ENCODE data around the gene MOSPD3.

MOSPD3 gene

GRCh38 chr7:100595188-100595587 lies 17.2 kb upstream of the MOSPD3 start:
- DNase-seq (ENCODE audit: low spot score), result no peak

- DNase-seq (ENCODE audit: low spot score), result no peak
Measured at GRCh38 chr7:100598425-100598824, 13.9 kb upstream of the MOSPD3 start.

GRCh38 chr7:100599911-100600729 lies 12.2 kb upstream of the MOSPD3 start:
- no peak for DNase-seq (ENCODE audit: low spot score)

GRCh38 chr7:100600730-100601038 lies 11.7 kb upstream of the MOSPD3 start:
- DNase-seq (ENCODE audit: low spot score), result no peak

- peak; percentile 92 for DNase-seq (ENCODE audit: low spot score)
Measured at GRCh38 chr7:100602889-100603725, 9.2 kb upstream of the MOSPD3 start.

- DNase-seq (ENCODE audit: low spot score), result peak; percentile 35
Measured at GRCh38 chr7:100603726-100604027, 8.7 kb upstream of the MOSPD3 start.

- DNase-seq (ENCODE audit: low spot score), result peak; percentile 90
Measured at GRCh38 chr7:100604028-100604975, 8.0 kb upstream of the MOSPD3 start.

- DNase-seq (ENCODE audit: low spot score), result no peak
Measured at GRCh38 chr7:100604976-100605911, 7.1 kb upstream of the MOSPD3 start.

GRCh38 chr7:100606313-100606712 lies 6.0 kb upstream of the MOSPD3 start:
- DNase-seq (ENCODE audit: low spot score), result no peak

GRCh38 chr7:100607111-100607510 lies 5.2 kb upstream of the MOSPD3 start:
- no peak for DNase-seq (ENCODE audit: low spot score)

GRCh38 chr7:100609958-100610357 lies 2.4 kb upstream of the MOSPD3 start:
- no peak for DNase-seq (ENCODE audit: low spot score)

GRCh38 chr7:100612730-100613390 lies 520 bp downstream of the MOSPD3 start:
- peak; percentile 25 for DNase-seq (ENCODE audit: low spot score)

- DNase-seq (ENCODE audit: low spot score), result no peak
Measured at GRCh38 chr7:100613412-100614175, 1.3 kb downstream of the MOSPD3 start.

- DNase-seq (ENCODE audit: low spot score), result no peak
Measured at GRCh38 chr7:100614308-100614861, 2.0 kb downstream of the MOSPD3 start.

- no peak for DNase-seq (ENCODE audit: low spot score)
Measured at GRCh38 chr7:100620239-100620638, 7.9 kb downstream of the MOSPD3 start.

- no peak for DNase-seq (ENCODE audit: low spot score)
Measured at GRCh38 chr7:100620804-100621203, 8.5 kb downstream of the MOSPD3 start.

GRCh38 chr7:100621554-100621953 lies 9.2 kb downstream of the MOSPD3 start:
- no peak for DNase-seq (ENCODE audit: low spot score)

GRCh38 chr7:100623951-100624824 lies 11.8 kb downstream of the MOSPD3 start:
- DNase-seq (ENCODE audit: low spot score), result no peak

- DNase-seq (ENCODE audit: low spot score), result no peak
Measured at GRCh38 chr7:100626055-100626454, 13.7 kb downstream of the MOSPD3 start.
